Gastroesophageal sphincter (tissue), 4 donors: Measurements from ENCODE around the gene NSMCE1. TPM values are rescaled to one million over a fixed set of nuclear protein-coding genes. Genes with fewer than 3 reads are reported as not detected.
"Not testable (repeated sequence)": the region's sequence is repeated elsewhere in the genome, so short reads cannot be mapped to it uniquely, and the experiment has no call there.

Experiments used
- ATAC-seq: fragments of 150-250 bp; one replicate; pipeline ENCODE4 v1.9.1; 2016; ENCODE audit warnings: mild to moderate bottlenecking, moderate library complexity
- H3K27ac ChIP-seq, 4 donors: fragments of 200-600 bp; sonication (generic) in 3 of 4; 1 replicate in 3 of 4; 2 replicates in 1 of 4; pipeline ENCODE4 v1.5.1; 2016 to 2019
- H3K27me3 ChIP-seq: fragments of 200-600 bp; sonication (generic); one replicate; pipeline ENCODE4 v1.5.1; 2019
- H3K36me3 ChIP-seq, 2 donors: fragments of 200-600 bp; sonication (generic); one replicate each; pipeline ENCODE4 v1.5.1; 2019; ENCODE audit warnings: control low read depth in 1 of 2
- H3K4me1 ChIP-seq, 3 donors: fragments of 200-600 bp; sonication (generic); 1 replicate in 2 of 3; 2 replicates in 1 of 3; pipeline ENCODE4 v1.5.1; 2016 to 2019; ENCODE audit warnings: control low read depth in 2 of 3
- H3K4me3 ChIP-seq, 2 donors: fragments of 200-600 bp; sonication (generic); one replicate each; pipeline ENCODE4 v1.5.1; 2019; ENCODE audit warnings: mild to moderate bottlenecking in 1 of 2, moderate library complexity in 1 of 2
- H3K9me3 ChIP-seq, 3 donors: fragments of 200-600 bp; sonication (generic); one replicate each; pipeline ENCODE4 v1.5.1; 2017 to 2019; ENCODE audit warnings: control low read depth in 2 of 3
- CTCF ChIP-seq, 4 experiments: fragments of 200-600 bp in 2 of 4; fragments of 450-650 bp in 2 of 4; sonication (generic) in 1 of 4; IDR thresholded peaks; one replicate each; pipeline ENCODE4 v1.5.1; 2017 to 2019; ENCODE audit warnings: antibody characterized with exemption in 4 of 4, mild to moderate bottlenecking in 2 of 4, moderate library complexity in 2 of 4
- EP300 ChIP-seq: sonication (generic); formaldehyde crosslinking; IDR thresholded peaks from one replicate; pipeline ENCODE4 v1.6.1; 2017; ENCODE audit warnings: antibody characterized with exemption, mild to moderate bottlenecking
- POLR2A ChIP-seq, 2 donors: fragments of 450-650 bp; IDR thresholded peaks; one replicate each; pipeline ENCODE4 v1.6.1; 2017; ENCODE audit warnings: antibody characterized with exemption in 2 of 2, mild to moderate bottlenecking in 2 of 2, moderate library complexity in 1 of 2
- POLR2AphosphoS5 ChIP-seq: sonication (generic); formaldehyde crosslinking; IDR thresholded peaks from one replicate; pipeline ENCODE4 v1.6.1; 2017; ENCODE audit warnings: antibody characterized with exemption
- WGBS, 2 donors: methylation state at CpG; one replicate each; pipeline ENCODE4 v1.1.5; 2018; ENCODE audit warnings: low coverage in 1 of 2; 5-methylcytosine and 5-hydroxymethylcytosine counted together
- total RNA-seq, 4 donors: library from RNA; depleted of rRNA; stranded (reverse); fragments of >200 nt; gene quantifications; one replicate each; pipeline ENCODE4 v1.1.0, GENCODE V29; 2016

The NSMCE1 gene
- total RNA-seq, 4 donors from 2014 or later, result 48.4 to 66.0 (median 63.3) TPM

GRCh38 chr16:27210174-27210573, 58.4 kb downstream of the NSMCE1 start:
- Histone ChIP-seq H3K4me3 (no peak overlapping the region), H3K9me3 (no peaks in the 10 kb centered on the region), H3K27me3 (no peaks in the 10 kb centered on the region), H3K36me3 (peaks cover 0 to 56% of the 10 kb centered on the region in 2 donors), H3K4me1 (peaks cover 0 to under 1% (median 0%) of the 10 kb centered on the region in 3 donors), H3K27ac (no peak overlapping the region)
- no peak for TF ChIP-seq EP300
- TF ChIP-seq POLR2AphosphoS5, result no peak
- TF ChIP-seq CTCF (IDR thresholded peaks at IDR 0.05), result no peak
- TF ChIP-seq POLR2A (IDR thresholded peaks at IDR 0.05), result no peak
- ATAC-seq, result no peak
- 90% methylated on average over 2 of the region's 17 CpGs; no CpG with 5 or more reads in 1 of the 2 donors for WGBS, 2 donors

GRCh38 chr16:27209591-27209990, 59.0 kb downstream of the NSMCE1 start:
- no peaks in the 10 kb centered on the region for H3K27me3 ChIP-seq
- H3K4me1 ChIP-seq, result peaks cover 0 to 7% (median 3%) of the 10 kb centered on the region in 3 donors
- H3K4me3 ChIP-seq, result no peak overlapping the region
- ATAC-seq, result no peak
- TF ChIP-seq POLR2AphosphoS5 (no peak), POLR2A (IDR thresholded peaks at IDR 0.05) (no peak), CTCF (IDR thresholded peaks at IDR 0.05) (no peak), EP300 (no peak)
- no peaks in the 10 kb centered on the region for H3K9me3 ChIP-seq
- 87 to 94% methylated on average over 3 to 6 of the region's 8 CpGs for WGBS, 2 donors
- H3K27ac ChIP-seq, result no peak overlapping the region
- H3K36me3 ChIP-seq, result peaks cover 0 to 50% of the 10 kb centered on the region in 2 donors

- Histone ChIP-seq H3K36me3 (peaks cover 0 to 42% of the 10 kb centered on the region in 2 donors), H3K4me3 (no peak overlapping the region), H3K27ac (no peak overlapping the region), H3K4me1 (peaks cover 0 to 12% (median 7%) of the 10 kb centered on the region in 3 donors), H3K9me3 (no peaks in the 10 kb centered on the region), H3K27me3 (no peaks in the 10 kb centered on the region)
- WGBS, 2 donors, result 100% methylated on average over 1 to 3 of the region's 3 CpGs
- no peak for ATAC-seq
- no peak for TF ChIP-seq POLR2A (IDR thresholded peaks at IDR 0.05)
- no peak for TF ChIP-seq CTCF (IDR thresholded peaks at IDR 0.05)
- TF ChIP-seq EP300, result no peak
- TF ChIP-seq POLR2AphosphoS5, result no peak
These were observed 59.8 kb downstream of the NSMCE1 start for GRCh38 chr16:27208796-27209195.

GRCh38 chr16:27208081-27208680, 60.4 kb downstream of the NSMCE1 start:
- H3K27ac ChIP-seq, result no peak overlapping the region
- no peaks in the 10 kb centered on the region for H3K9me3 ChIP-seq
- peaks cover 0 to 38% of the 10 kb centered on the region in 2 donors for H3K36me3 ChIP-seq
- 100% methylated on average over 1 of the region's 8 CpGs; no CpG with 5 or more reads in 1 of the 2 donors for WGBS, 2 donors
- H3K4me1 ChIP-seq, result peaks cover 0 to 13% (median 7%) of the 10 kb centered on the region in 3 donors
- TF ChIP-seq CTCF (IDR thresholded peaks at IDR 0.05) (no peak), EP300 (no peak), POLR2AphosphoS5 (no peak), POLR2A (IDR thresholded peaks at IDR 0.05) (no peak)
- no peak overlapping the region for H3K4me3 ChIP-seq
- H3K27me3 ChIP-seq, result no peaks in the 10 kb centered on the region
- ATAC-seq, result no peak

DNA sequence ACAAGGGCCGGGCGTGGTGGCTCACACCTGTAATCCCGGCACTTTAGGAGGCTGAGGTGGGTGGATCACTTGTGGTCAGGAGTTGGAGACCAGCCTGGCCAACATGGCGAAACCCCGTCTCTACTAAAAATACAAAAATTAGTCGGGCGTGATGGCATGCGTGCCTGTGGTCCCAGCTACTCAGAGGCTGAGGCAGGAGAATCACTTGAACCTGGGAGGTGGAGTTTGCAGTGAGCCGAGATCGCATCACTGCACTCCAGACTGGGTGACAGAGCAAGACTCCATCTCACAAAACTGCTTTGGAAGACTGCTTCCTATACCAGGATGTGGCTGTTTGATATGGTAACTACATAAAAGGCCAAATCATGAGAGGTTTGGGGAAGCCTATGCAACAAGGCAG, 61.5 kb downstream of the NSMCE1 start:
- not testable (repeated sequence) for H3K4me3 ChIP-seq, H3K27me3 ChIP-seq, ATAC-seq, H3K9me3 ChIP-seq, H3K27ac ChIP-seq
- Histone ChIP-seq H3K4me1 (peaks cover 0 to 18% (median 11%) of the 10 kb centered on the region in 3 donors), H3K36me3 (peaks cover 0 to 29% of the 10 kb centered on the region in 2 donors)
- WGBS, 2 donors, result 93 to 100% methylated on average over 2 to 7 of the region's 10 CpGs
